HEK293 (cell line): Measurements from ENCODE around the gene SMTNL2.

Experiments used
- CTCF ChIA-PET: fragments of 350-600 bp; formaldehyde crosslinking; extraction: SDS; loops from one replicate; lab custom pipeline; 2021; ENCODE audit warnings: antibody characterized with exemption; lab: Yijun Ruan, JAX
- POLR2A ChIA-PET: fragments of 300-600 bp; formaldehyde crosslinking; extraction: SDS; loops from one replicate; lab custom pipeline; 2020; ENCODE audit warnings: antibody characterized with exemption, inconsistent platforms; lab: Yijun Ruan, JAX
- H3K27ac ChIP-seq: fragments of 200-500 bp; sonication (Bioruptor generic); 2 replicates; pipeline ENCODE4 v1.5.1; 2014; ENCODE audit warnings: low read depth, low read length, control low read depth, inconsistent platforms; ENCODE audit errors: extremely low read depth
- H3K36me3 ChIP-seq, 2 experiments: fragments of 200-500 bp in 1 of 2; sonication (Bioruptor generic) in 1 of 2; 1 replicate in 1 of 2; 2 replicates in 1 of 2; pipeline ENCODE4 v1.5.1; 2014 to 2017; ENCODE audit warnings: inconsistent platforms in 2 of 2, low read length in 2 of 2; ENCODE audit not compliant: control insufficient read depth in 2 of 2, insufficient read depth in 1 of 2
- H3K4me1 ChIP-seq: fragments of 200-500 bp; sonication (Bioruptor generic); 2 replicates; pipeline ENCODE4 v1.5.1; 2014; ENCODE audit warnings: mild to moderate bottlenecking, low read length, inconsistent platforms; ENCODE audit not compliant: control insufficient read depth, insufficient read depth
- H3K4me3 ChIP-seq: 2 replicates; pipeline ENCODE4 v1.5.1; 2011; ENCODE audit warnings: low read depth, mild to moderate bottlenecking, control low read depth, low read length, moderate library complexity
- H3K9me3 ChIP-seq: fragments of 200-500 bp; sonication (Bioruptor generic); 2 replicates; pipeline ENCODE4 v1.5.1; 2014; ENCODE audit warnings: low read depth, low read length, inconsistent platforms; ENCODE audit not compliant: control insufficient read depth, insufficient read depth
- EGR2 ChIP-seq: fragments of 450-650 bp; formaldehyde crosslinking; IDR thresholded peaks from 2 replicates; pipeline ENCODE4 v1.5.1; 2016; ENCODE audit warnings: low read depth, missing biosample characterization, missing genetic modification characterization
- OVOL3 ChIP-seq: fragments of 450-650 bp; formaldehyde crosslinking; IDR thresholded peaks from 2 replicates; pipeline ENCODE4 v1.5.1; 2016; ENCODE audit warnings: missing biosample characterization, missing genetic modification characterization
- ZFHX2 ChIP-seq: fragments of 450-650 bp; formaldehyde crosslinking; conservative IDR thresholded peaks from 2 replicates; pipeline ENCODE4 v1.5.1; 2016; ENCODE audit warnings: missing biosample characterization, missing genetic modification characterization
- ZNF155 ChIP-seq: fragments of 450-650 bp; formaldehyde crosslinking; IDR thresholded peaks from 2 replicates; pipeline ENCODE4 v1.5.1; 2016; ENCODE audit warnings: missing biosample characterization, missing genetic modification characterization
- ZNF202 ChIP-seq: fragments of 450-650 bp; formaldehyde crosslinking; IDR thresholded peaks from 2 replicates; pipeline ENCODE4 v1.5.1; 2016; ENCODE audit warnings: missing biosample characterization, missing genetic modification characterization, borderline replicate concordance
- ZNF302 ChIP-seq: fragments of 450-650 bp; formaldehyde crosslinking; IDR thresholded peaks from 2 replicates; pipeline ENCODE4 v1.5.1; 2016; ENCODE audit warnings: missing biosample characterization, missing genetic modification characterization, low read depth
- ZNF335 ChIP-seq: fragments of 450-650 bp; formaldehyde crosslinking; conservative IDR thresholded peaks from 2 replicates; pipeline ENCODE4 v1.5.1; 2016; ENCODE audit warnings: missing biosample characterization, missing genetic modification characterization
- ZNF548 ChIP-seq: fragments of 450-650 bp; formaldehyde crosslinking; IDR thresholded peaks from 2 replicates; pipeline ENCODE4 v1.5.1; 2016; ENCODE audit warnings: missing biosample characterization, missing genetic modification characterization
- ZNF558 ChIP-seq: fragments of 450-650 bp; formaldehyde crosslinking; IDR thresholded peaks from 2 replicates; pipeline ENCODE4 v1.5.1; 2016; ENCODE audit warnings: missing biosample characterization, missing genetic modification characterization
- ZNF585B ChIP-seq: fragments of 450-650 bp; formaldehyde crosslinking; IDR thresholded peaks from 2 replicates; pipeline ENCODE4 v1.5.1; 2016; ENCODE audit warnings: missing biosample characterization, missing genetic modification characterization
- ZNF600 ChIP-seq: fragments of 450-650 bp; formaldehyde crosslinking; IDR thresholded peaks from 2 replicates; pipeline ENCODE4 v1.5.1; 2016; ENCODE audit warnings: missing biosample characterization, missing genetic modification characterization
- ZNF654 ChIP-seq: fragments of 450-650 bp; formaldehyde crosslinking; IDR thresholded peaks from 2 replicates; pipeline ENCODE4 v1.5.1; 2016; ENCODE audit warnings: low read depth, missing biosample characterization, missing genetic modification characterization
- ZNF837 ChIP-seq: fragments of 450-650 bp; formaldehyde crosslinking; IDR thresholded peaks from 2 replicates; pipeline ENCODE4 v1.5.1; 2016; ENCODE audit warnings: missing biosample characterization, missing genetic modification characterization
- TF ChIP-seq, protein P1 (sequence below): fragments of 450-650 bp; formaldehyde crosslinking; IDR thresholded peaks from 2 replicates; pipeline ENCODE4 v1.5.1; 2016; ENCODE audit warnings: missing biosample characterization, missing genetic modification characterization
- TF ChIP-seq, protein P2 (sequence below): fragments of 450-650 bp; formaldehyde crosslinking; IDR thresholded peaks from 2 replicates; pipeline ENCODE4 v1.5.1; 2016; ENCODE audit warnings: missing biosample characterization, missing genetic modification characterization
- TF ChIP-seq, protein P3 (sequence below): fragments of 450-650 bp; IDR thresholded peaks from 2 replicates; pipeline ENCODE4 v1.5.1; 2018; ENCODE audit warnings: missing biosample characterization, missing genetic modification characterization
- TF ChIP-seq, protein P4 (sequence below): IDR thresholded peaks from 2 replicates; pipeline ENCODE4 v1.6.1; 2011; ENCODE audit warnings: mild to moderate bottlenecking, low read depth, low read length, borderline replicate concordance
- TF ChIP-seq, protein P5 (sequence below): fragments of 450-650 bp; formaldehyde crosslinking; IDR thresholded peaks from 2 replicates; pipeline ENCODE4 v1.5.1; 2016; ENCODE audit warnings: missing biosample characterization, missing genetic modification characterization
- TF ChIP-seq, protein P6 (sequence below): fragments of 450-650 bp; formaldehyde crosslinking; IDR thresholded peaks from 2 replicates; pipeline ENCODE4 v1.5.1; 2016; ENCODE audit warnings: missing biosample characterization, missing genetic modification characterization

Gene SMTNL2

DNA sequence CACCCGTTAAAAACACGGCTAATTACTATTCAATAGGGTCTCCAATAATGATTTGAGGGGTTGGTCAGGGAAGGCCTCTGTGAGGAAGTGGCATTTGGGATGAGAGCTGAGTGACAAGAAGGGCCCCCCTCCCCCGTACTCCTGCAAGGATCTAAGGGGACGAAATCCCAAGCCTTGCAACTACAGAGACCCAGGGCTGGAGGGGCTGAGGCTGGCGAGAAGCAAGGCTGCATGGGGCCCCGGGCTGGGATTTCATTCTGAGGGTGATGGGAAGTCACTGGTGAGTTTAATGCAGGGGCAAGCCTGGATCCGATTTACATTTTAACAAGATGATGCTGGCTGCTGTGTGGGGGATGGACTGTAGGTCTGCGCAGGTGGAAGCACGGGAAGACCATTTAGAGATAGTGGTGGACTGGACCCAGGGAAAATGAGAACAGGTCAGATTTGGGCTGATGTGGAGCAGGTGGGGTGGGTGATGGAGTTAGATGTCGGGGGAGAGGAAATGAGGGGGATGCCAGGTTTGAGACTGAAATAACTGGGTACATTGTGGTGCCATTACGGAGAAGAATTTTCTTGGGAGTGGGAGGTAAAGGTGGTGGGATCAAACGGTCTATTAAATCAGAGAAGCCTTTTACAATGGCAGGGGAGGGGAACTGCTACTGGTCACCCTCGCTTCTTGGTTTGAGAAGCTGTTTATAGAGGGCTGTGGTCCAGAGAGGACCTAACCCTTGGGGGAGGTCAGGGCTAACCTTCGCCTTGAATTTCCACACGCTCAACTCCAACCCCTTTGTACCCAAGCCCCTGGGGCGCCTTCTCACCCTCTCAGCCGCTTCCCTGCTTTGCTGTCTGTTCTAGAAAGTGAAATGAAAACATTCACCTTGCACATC lies 28.2 kb upstream of the SMTNL2 start:
- Histone ChIP-seq H3K27ac (peak overlapping the region; percentile 75), H3K4me1 (peaks cover 6% of the 10 kb centered on the region; the same call in 1 of the 2 replicates), H3K9me3 (no peaks in the 10 kb centered on the region), H3K36me3 (peaks cover 19 to 33% of the 10 kb centered on the region in 2 experiments; a peak in 2 of 3 replicates), H3K4me3 (peak overlapping the region; percentile 73)
- no peak for TF ChIP-seq ZNF585B (tag by site-specific recombination)
- 0 out of 2 replicates have a peak, but pooled peaks have one; percentile 20 for TF ChIP-seq ZNF600
- no peak for TF ChIP-seq ZNF202 (tag by site-specific recombination)
- TF ChIP-seq ZFHX2: peak; percentile 47
- TF ChIP-seq EGR2 (tag by site-specific recombination): peak; percentile 50; the same call in 1 of the 2 replicates
- TF ChIP-seq, protein P1, sequence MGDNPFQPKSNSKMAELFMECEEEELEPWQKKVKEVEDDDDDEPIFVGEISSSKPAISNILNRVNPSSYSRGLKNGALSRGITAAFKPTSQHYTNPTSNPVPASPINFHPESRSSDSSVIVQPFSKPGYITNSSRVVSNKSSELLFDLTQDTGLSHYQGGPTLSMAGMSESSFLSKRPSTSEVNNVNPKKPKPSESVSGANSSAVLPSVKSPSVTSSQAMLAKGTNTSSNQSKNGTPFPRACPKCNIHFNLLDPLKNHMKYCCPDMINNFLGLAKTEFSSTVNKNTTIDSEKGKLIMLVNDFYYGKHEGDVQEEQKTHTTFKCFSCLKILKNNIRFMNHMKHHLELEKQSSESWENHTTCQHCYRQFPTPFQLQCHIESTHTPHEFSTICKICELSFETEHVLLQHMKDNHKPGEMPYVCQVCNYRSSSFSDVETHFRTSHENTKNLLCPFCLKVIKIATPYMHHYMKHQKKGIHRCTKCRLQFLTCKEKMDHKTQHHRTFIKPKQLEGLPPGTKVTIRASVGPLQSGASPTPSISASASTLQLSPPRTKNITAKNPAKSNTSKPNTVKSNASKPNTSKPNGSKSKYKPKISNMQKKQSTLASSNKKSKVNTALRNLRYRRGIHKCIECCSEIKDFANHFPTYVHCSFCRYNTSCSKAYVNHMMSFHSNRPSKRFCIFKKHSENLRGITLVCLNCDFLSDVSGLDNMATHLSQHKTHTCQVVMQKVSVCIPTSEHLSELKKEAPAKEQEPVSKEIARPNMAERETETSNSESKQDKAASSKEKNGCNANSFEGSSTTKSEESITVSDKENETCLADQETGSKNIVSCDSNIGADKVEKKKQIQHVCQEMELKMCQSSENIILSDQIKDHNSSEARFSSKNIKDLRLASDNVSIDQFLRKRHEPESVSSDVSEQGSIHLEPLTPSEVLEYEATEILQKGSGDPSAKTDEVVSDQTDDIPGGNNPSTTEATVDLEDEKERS (tag by site-specific recombination): no peak
- TF ChIP-seq ZNF558: no peak
- TF ChIP-seq ZNF335 (tag by site-specific recombination): peak; percentile 8; the same call in 1 of the 2 replicates
- TF ChIP-seq, protein P2, sequence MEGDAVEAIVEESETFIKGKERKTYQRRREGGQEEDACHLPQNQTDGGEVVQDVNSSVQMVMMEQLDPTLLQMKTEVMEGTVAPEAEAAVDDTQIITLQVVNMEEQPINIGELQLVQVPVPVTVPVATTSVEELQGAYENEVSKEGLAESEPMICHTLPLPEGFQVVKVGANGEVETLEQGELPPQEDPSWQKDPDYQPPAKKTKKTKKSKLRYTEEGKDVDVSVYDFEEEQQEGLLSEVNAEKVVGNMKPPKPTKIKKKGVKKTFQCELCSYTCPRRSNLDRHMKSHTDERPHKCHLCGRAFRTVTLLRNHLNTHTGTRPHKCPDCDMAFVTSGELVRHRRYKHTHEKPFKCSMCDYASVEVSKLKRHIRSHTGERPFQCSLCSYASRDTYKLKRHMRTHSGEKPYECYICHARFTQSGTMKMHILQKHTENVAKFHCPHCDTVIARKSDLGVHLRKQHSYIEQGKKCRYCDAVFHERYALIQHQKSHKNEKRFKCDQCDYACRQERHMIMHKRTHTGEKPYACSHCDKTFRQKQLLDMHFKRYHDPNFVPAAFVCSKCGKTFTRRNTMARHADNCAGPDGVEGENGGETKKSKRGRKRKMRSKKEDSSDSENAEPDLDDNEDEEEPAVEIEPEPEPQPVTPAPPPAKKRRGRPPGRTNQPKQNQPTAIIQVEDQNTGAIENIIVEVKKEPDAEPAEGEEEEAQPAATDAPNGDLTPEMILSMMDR (tag by site-specific recombination): no peak
- TF ChIP-seq, protein P3, sequence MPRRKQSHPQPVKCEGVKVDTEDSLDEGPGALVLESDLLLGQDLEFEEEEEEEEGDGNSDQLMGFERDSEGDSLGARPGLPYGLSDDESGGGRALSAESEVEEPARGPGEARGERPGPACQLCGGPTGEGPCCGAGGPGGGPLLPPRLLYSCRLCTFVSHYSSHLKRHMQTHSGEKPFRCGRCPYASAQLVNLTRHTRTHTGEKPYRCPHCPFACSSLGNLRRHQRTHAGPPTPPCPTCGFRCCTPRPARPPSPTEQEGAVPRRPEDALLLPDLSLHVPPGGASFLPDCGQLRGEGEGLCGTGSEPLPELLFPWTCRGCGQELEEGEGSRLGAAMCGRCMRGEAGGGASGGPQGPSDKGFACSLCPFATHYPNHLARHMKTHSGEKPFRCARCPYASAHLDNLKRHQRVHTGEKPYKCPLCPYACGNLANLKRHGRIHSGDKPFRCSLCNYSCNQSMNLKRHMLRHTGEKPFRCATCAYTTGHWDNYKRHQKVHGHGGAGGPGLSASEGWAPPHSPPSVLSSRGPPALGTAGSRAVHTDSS: no peak
- CTCF ChIA-PET: interaction anchor here (0.5 to 4.2 kb wide), 7 partner anchors 9 to 134 kb away, joined by 3 to 32 read pairs (median 4); no protein-coding TSS in a partner anchor
- POLR2A ChIA-PET: interaction anchor here (0.5 to 1.6 kb wide), 17 partner anchors 9 to 442 kb away, joined by 3 to 16 read pairs (median 4); partner anchors contain the start of genes CYB5D2, KIF1C, SPNS2 and ZZEF1

DNA sequence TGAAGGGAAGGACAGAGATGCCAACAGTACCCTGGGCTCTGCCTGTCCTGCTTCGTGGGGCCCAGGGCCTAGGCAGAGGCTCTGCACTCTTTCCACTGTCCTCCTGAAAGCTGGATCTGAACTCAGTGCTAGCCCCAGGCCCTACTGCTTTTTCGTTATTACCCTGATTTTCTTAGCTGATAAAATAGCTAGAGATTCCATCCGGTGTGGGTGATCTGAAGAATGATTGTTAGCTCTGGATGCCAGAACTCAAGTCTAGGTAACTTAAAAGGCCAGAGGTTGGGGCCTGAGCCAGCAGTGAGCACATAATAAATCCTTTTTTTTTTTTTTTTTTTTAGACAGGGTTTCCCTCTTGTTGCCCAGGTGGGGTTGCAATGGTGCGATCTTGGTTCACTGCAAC lies 27.3 kb upstream of the SMTNL2 start:
- peaks cover 10 to 24% of the 10 kb centered on the region in 2 experiments; a peak in 2 of 3 replicates for H3K36me3 ChIP-seq
- H3K4me1 ChIP-seq: peaks cover 6% of the 10 kb centered on the region; the same call in 1 of the 2 replicates
- no peak overlapping the region for H3K4me3 ChIP-seq
- POLR2A ChIA-PET: interaction anchor here (0.7 kb wide), 1 partner anchor 408 kb away, joined by 9 read pairs; no protein-coding TSS in a partner anchor
- CTCF ChIA-PET: interaction anchor here (0.5 to 4.2 kb wide), 6 partner anchors 8 to 135 kb away, joined by 3 to 32 read pairs (median 4); no protein-coding TSS in a partner anchor
- no peak overlapping the region for H3K27ac ChIP-seq
- no peaks in the 10 kb centered on the region for H3K9me3 ChIP-seq
- no peak for TF ChIP-seq ZNF654 (tag by site-specific recombination)
- TF ChIP-seq OVOL3: no peak
- TF ChIP-seq ZNF548: no peak
- TF ChIP-seq, protein P4, sequence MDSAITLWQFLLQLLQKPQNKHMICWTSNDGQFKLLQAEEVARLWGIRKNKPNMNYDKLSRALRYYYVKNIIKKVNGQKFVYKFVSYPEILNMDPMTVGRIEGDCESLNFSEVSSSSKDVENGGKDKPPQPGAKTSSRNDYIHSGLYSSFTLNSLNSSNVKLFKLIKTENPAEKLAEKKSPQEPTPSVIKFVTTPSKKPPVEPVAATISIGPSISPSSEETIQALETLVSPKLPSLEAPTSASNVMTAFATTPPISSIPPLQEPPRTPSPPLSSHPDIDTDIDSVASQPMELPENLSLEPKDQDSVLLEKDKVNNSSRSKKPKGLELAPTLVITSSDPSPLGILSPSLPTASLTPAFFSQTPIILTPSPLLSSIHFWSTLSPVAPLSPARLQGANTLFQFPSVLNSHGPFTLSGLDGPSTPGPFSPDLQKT: no peak
- no peak for TF ChIP-seq ZNF155 (tag by site-specific recombination)
- TF ChIP-seq ZNF302 (tag by site-specific recombination): no peak
- TF ChIP-seq, protein P5, sequence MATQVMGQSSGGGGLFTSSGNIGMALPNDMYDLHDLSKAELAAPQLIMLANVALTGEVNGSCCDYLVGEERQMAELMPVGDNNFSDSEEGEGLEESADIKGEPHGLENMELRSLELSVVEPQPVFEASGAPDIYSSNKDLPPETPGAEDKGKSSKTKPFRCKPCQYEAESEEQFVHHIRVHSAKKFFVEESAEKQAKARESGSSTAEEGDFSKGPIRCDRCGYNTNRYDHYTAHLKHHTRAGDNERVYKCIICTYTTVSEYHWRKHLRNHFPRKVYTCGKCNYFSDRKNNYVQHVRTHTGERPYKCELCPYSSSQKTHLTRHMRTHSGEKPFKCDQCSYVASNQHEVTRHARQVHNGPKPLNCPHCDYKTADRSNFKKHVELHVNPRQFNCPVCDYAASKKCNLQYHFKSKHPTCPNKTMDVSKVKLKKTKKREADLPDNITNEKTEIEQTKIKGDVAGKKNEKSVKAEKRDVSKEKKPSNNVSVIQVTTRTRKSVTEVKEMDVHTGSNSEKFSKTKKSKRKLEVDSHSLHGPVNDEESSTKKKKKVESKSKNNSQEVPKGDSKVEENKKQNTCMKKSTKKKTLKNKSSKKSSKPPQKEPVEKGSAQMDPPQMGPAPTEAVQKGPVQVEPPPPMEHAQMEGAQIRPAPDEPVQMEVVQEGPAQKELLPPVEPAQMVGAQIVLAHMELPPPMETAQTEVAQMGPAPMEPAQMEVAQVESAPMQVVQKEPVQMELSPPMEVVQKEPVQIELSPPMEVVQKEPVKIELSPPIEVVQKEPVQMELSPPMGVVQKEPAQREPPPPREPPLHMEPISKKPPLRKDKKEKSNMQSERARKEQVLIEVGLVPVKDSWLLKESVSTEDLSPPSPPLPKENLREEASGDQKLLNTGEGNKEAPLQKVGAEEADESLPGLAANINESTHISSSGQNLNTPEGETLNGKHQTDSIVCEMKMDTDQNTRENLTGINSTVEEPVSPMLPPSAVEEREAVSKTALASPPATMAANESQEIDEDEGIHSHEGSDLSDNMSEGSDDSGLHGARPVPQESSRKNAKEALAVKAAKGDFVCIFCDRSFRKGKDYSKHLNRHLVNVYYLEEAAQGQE (tag by site-specific recombination): no peak
- no peak for TF ChIP-seq ZNF837 (tag by site-specific recombination)
- TF ChIP-seq, protein P6, sequence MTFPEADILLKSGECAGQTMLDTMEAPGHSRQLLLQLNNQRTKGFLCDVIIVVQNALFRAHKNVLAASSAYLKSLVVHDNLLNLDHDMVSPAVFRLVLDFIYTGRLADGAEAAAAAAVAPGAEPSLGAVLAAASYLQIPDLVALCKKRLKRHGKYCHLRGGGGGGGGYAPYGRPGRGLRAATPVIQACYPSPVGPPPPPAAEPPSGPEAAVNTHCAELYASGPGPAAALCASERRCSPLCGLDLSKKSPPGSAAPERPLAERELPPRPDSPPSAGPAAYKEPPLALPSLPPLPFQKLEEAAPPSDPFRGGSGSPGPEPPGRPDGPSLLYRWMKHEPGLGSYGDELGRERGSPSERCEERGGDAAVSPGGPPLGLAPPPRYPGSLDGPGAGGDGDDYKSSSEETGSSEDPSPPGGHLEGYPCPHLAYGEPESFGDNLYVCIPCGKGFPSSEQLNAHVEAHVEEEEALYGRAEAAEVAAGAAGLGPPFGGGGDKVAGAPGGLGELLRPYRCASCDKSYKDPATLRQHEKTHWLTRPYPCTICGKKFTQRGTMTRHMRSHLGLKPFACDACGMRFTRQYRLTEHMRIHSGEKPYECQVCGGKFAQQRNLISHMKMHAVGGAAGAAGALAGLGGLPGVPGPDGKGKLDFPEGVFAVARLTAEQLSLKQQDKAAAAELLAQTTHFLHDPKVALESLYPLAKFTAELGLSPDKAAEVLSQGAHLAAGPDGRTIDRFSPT (tag by site-specific recombination): no peak
